Suprapubic skin (tissue), 4 donors: ENCODE measurements around the gene ANAPC5. TPM values are rescaled to one million over a fixed set of nuclear protein-coding genes. Genes with fewer than 3 reads are reported as not detected.
A peak's percentile ranks its signal among the peaks of the same experiment; 100 is the strongest.
"Not testable (repeated sequence)": the region's sequence is repeated elsewhere in the genome, so short reads cannot be mapped to it uniquely, and the experiment has no call there.

ENCODE experiments used
- DNase-seq, 2 donors: peaks; one replicate each; pipeline ENCODE4 v3.0.0-alpha.2; 2019; ENCODE audit warnings: low spot score in 2 of 2
- H3K27ac ChIP-seq: fragments of 200-600 bp; sonication (generic); one replicate; pipeline ENCODE4 v1.5.1; 2019
- H3K27me3 ChIP-seq: fragments of 200-600 bp; sonication (generic); one replicate; pipeline ENCODE4 v1.5.1; 2019
- H3K36me3 ChIP-seq: fragments of 200-600 bp; sonication (generic); one replicate; pipeline ENCODE4 v1.5.1; 2019
- H3K4me1 ChIP-seq: fragments of 200-600 bp; sonication (generic); one replicate; pipeline ENCODE4 v1.5.1; 2019
- H3K4me3 ChIP-seq: fragments of 200-600 bp; sonication (generic); one replicate; pipeline ENCODE4 v1.5.1; 2019; ENCODE audit warnings: mild to moderate bottlenecking
- H3K9me3 ChIP-seq: fragments of 200-600 bp; sonication (generic); one replicate; pipeline ENCODE4 v1.5.1; 2019
- CTCF ChIP-seq, 2 donors: fragments of 200-600 bp in 1 of 2; fragments of 450-650 bp in 1 of 2; sonication (generic) in 1 of 2; IDR thresholded peaks; one replicate each; pipeline ENCODE4 v1.5.1; 2016 to 2019; ENCODE audit warnings: antibody characterized with exemption in 2 of 2, mild to moderate bottlenecking in 1 of 2, moderate library complexity in 1 of 2
- EP300 ChIP-seq: sonication (generic); formaldehyde crosslinking; IDR thresholded peaks from one replicate; pipeline ENCODE4 v1.6.1; 2017; ENCODE audit warnings: antibody characterized with exemption
- POLR2A ChIP-seq, 2 donors: fragments of 450-650 bp; IDR thresholded peaks; one replicate each; pipeline ENCODE4 v1.6.1; 2017; ENCODE audit warnings: antibody characterized with exemption in 2 of 2, mild to moderate bottlenecking in 2 of 2, moderate library complexity in 2 of 2
- POLR2AphosphoS5 ChIP-seq, 3 donors: sonication (generic); formaldehyde crosslinking; IDR thresholded peaks; one replicate each; pipeline ENCODE4 v1.6.1; 2017; ENCODE audit warnings: antibody characterized with exemption in 3 of 3
- WGBS: methylation state at CpG from one replicate; pipeline ENCODE4 v1.1.5; 2018; 5-methylcytosine and 5-hydroxymethylcytosine counted together
- total RNA-seq, 4 donors: library from RNA; depleted of rRNA; stranded (reverse); fragments of >200 nt; gene quantifications; one replicate each; pipeline ENCODE4 v1.1.0, GENCODE V29; 2016

ANAPC5 gene
- total RNA-seq, 4 donors from 2014 or later: 94.3 to 227 (median 120) TPM

- no peak for DNase-seq
- Histone ChIP-seq H3K4me3 (no peak overlapping the region), H3K36me3 (no peaks in the 10 kb centered on the region), H3K27me3 (no peaks in the 10 kb centered on the region), H3K4me1 (peaks cover 24% of the 10 kb centered on the region), H3K9me3 (no peaks in the 10 kb centered on the region), H3K27ac (no peak overlapping the region)
- TF ChIP-seq EP300 (no peak), POLR2A (IDR thresholded peaks at IDR 0.05) (no peak), CTCF (IDR thresholded peaks at IDR 0.05) (no peak), POLR2AphosphoS5 (IDR thresholded peaks at IDR 0.05) (no peak)
- WGBS: 97% methylated on average over 14 of the region's 14 CpGs
Observed at GRCh38 chr12:121397521-121397920, 45.3 kb upstream of the ANAPC5 start.

- H3K9me3 ChIP-seq: no peaks in the 10 kb centered on the region
- peaks cover 4% of the 10 kb centered on the region for H3K4me1 ChIP-seq
- H3K27ac ChIP-seq: no peak overlapping the region
- H3K4me3 ChIP-seq: no peak overlapping the region
- no peak for TF ChIP-seq EP300
- no peak for TF ChIP-seq CTCF (IDR thresholded peaks at IDR 0.05)
- no peak for TF ChIP-seq POLR2A (IDR thresholded peaks at IDR 0.05)
- no peak for TF ChIP-seq POLR2AphosphoS5 (IDR thresholded peaks at IDR 0.05)
- H3K27me3 ChIP-seq: no peaks in the 10 kb centered on the region
- H3K36me3 ChIP-seq: no peaks in the 10 kb centered on the region
- WGBS: 83% methylated on average over 3 of the region's 3 CpGs
- no peak for DNase-seq
Observed at GRCh38 chr12:121392325-121392716, 40.1 kb upstream of the ANAPC5 start.

GRCh38 chr12:121391619-121392324, 39.6 kb upstream of the ANAPC5 start:
- DNase-seq: peak in 1 of 2 donors; percentile 29
- Histone ChIP-seq H3K27me3 (no peaks in the 10 kb centered on the region), H3K4me1 (peaks cover 4% of the 10 kb centered on the region), H3K27ac (no peak overlapping the region), H3K4me3 (no peak overlapping the region), H3K36me3 (no peaks in the 10 kb centered on the region), H3K9me3 (no peaks in the 10 kb centered on the region)
- WGBS: 44% methylated on average over 9 of the region's 10 CpGs
- TF ChIP-seq EP300 (no peak), POLR2AphosphoS5 (IDR thresholded peaks at IDR 0.05) (no peak), CTCF (IDR thresholded peaks at IDR 0.05) (no peak), POLR2A (IDR thresholded peaks at IDR 0.05) (no peak)

- no peaks in the 10 kb centered on the region for H3K36me3 ChIP-seq
- TF ChIP-seq POLR2A (IDR thresholded peaks at IDR 0.05): no peak
- TF ChIP-seq POLR2AphosphoS5 (IDR thresholded peaks at IDR 0.05): no peak
- TF ChIP-seq CTCF (IDR thresholded peaks at IDR 0.05): no peak
- no peak for TF ChIP-seq EP300
- 45% methylated on average over 2 of the region's 2 CpGs for WGBS
- no peak overlapping the region for H3K27ac ChIP-seq
- no peak overlapping the region for H3K4me3 ChIP-seq
- H3K4me1 ChIP-seq: peaks cover 4% of the 10 kb centered on the region
- no peaks in the 10 kb centered on the region for H3K9me3 ChIP-seq
- no peaks in the 10 kb centered on the region for H3K27me3 ChIP-seq
- DNase-seq: no peak
Observed at GRCh38 chr12:121390856-121391255, 38.6 kb upstream of the ANAPC5 start.

DNA sequence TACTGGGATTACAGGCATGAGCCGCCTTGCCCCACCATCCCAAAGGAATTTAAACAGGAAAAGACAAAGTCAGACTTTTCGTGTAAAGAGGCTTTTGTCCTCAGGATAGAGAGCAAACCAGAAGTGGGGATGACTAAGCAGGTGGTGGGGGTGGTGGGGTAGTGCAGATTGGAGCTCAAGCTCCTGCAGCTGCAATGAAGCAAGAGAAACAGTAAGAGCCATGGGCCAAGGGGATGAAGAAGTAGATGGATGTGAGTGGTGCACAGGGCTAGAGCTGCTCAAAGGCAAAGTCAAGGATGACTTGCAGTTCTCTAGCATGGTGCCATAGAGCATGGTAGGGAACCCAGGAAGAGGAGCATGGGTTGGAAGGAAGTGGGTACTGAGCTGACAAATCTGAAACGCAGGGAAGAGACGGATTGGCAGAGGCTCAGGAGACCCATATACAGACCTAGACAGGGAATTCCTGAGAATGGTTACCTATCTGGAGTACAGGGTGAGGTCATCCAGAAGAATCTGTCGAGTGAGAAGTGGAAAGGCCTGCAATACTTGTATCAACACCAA, 36.3 kb upstream of the ANAPC5 start:
- 70% methylated on average over 5 of the region's 5 CpGs for WGBS
- Histone ChIP-seq H3K27ac (no peak overlapping the region), H3K4me3 (no peak overlapping the region), H3K36me3 (no peaks in the 10 kb centered on the region), H3K4me1 (peaks cover 4% of the 10 kb centered on the region), H3K27me3 (no peaks in the 10 kb centered on the region), H3K9me3 (no peaks in the 10 kb centered on the region)
- TF ChIP-seq EP300 (no peak), POLR2AphosphoS5 (IDR thresholded peaks at IDR 0.05) (no peak), CTCF (IDR thresholded peaks at IDR 0.05) (no peak), POLR2A (IDR thresholded peaks at IDR 0.05) (no peak)
- DNase-seq: no peak

DNA sequence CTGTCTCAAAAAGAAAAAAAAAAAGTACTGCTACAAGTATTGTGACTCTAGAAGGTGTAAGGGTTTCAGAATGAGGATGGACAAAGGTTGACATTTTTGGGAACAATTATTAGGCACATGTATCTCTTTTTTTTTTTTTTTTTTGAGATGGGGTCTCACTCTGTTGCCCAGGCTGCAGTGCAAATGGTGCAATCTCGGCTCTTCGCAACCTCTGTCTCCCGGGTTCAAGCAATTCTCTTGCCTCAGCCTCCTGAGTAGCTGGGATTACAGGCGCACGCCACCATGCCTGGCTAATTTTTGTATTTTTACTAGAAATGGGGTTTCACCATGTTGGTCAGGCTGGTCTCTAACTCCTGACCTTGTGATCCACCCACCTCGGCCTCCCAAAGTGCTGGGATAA, 32.7 kb upstream of the ANAPC5 start:
- H3K36me3 ChIP-seq, H3K4me1 ChIP-seq, H3K27ac ChIP-seq, H3K9me3 ChIP-seq, DNase-seq, H3K4me3 ChIP-seq, H3K27me3 ChIP-seq: not testable (repeated sequence)
- 87% methylated on average over 6 of the region's 6 CpGs for WGBS
